SK-N-SH treated with all-trans-retinoic acid at 6 μM for 48 hours (cell line): ENCODE results near the gene NPAS2.
A peak's percentile ranks its signal among the peaks of the same experiment; 100 is the strongest.

Experiments used
- ATAC-seq: fragments of 200-7000 bp; cut with Tn5 transposase; 3 replicates; pipeline ENCODE4 v1.9.1; 2020; ENCODE audit warnings: mild to moderate bottlenecking, moderate library complexity
- ARNTL ChIP-seq: fragments of 450-650 bp; formaldehyde crosslinking; IDR thresholded peaks from 2 replicates; pipeline ENCODE4 v1.5.0; 2020; ENCODE audit warnings: low read depth, mild to moderate bottlenecking, moderate library complexity, borderline replicate concordance
- BACH2 ChIP-seq: fragments of 250-450 bp; sonication (Bioruptor Pico); IDR thresholded peaks from 2 replicates; pipeline ENCODE4 v1.9.0; 2021; ENCODE audit warnings: mild to moderate bottlenecking, borderline replicate concordance
- CSDC2 ChIP-seq: fragments of 250-450 bp; sonication (Bioruptor Pico); IDR thresholded peaks from 2 replicates; pipeline ENCODE4 v1.5.0; 2020; ENCODE audit warnings: mild to moderate bottlenecking, moderate library complexity
- ESRRG ChIP-seq: fragments of 250-450 bp; sonication (Bioruptor Pico); IDR thresholded peaks from 2 replicates; pipeline ENCODE4 v1.6.1; 2021; ENCODE audit warnings: mild to moderate bottlenecking
- GLIS3 ChIP-seq: fragments of 250-450 bp; sonication (Bioruptor Pico); IDR thresholded peaks from 2 replicates; pipeline ENCODE4 v1.5.0; 2020; ENCODE audit warnings: mild to moderate bottlenecking, moderate library complexity
- ISL1 ChIP-seq: fragments of 250-450 bp; sonication (Bioruptor Pico); IDR thresholded peaks from 2 replicates; pipeline ENCODE4 v2.1.2; 2022; ENCODE audit warnings: mild to moderate bottlenecking, moderate library complexity
- OSR1 ChIP-seq: fragments of 250-450 bp; sonication (Bioruptor Pico); IDR thresholded peaks from 2 replicates; pipeline ENCODE4 v1.8.0; 2022; ENCODE audit warnings: moderate library complexity, mild to moderate bottlenecking, inconsistent platforms
- PPARA ChIP-seq: fragments of 250-450 bp; sonication (Bioruptor Pico); IDR thresholded peaks from 2 replicates; pipeline ENCODE4 v1.5.0; 2020; ENCODE audit warnings: mild to moderate bottlenecking, borderline replicate concordance
- RARB ChIP-seq: fragments of 250-450 bp; sonication (Bioruptor Pico); IDR thresholded peaks from 2 replicates; pipeline ENCODE4 v1.8.0; 2021; ENCODE audit warnings: mild to moderate bottlenecking, moderate library complexity
- SNAI2 ChIP-seq: fragments of 250-450 bp; sonication (Bioruptor Pico); IDR thresholded peaks from 2 replicates; pipeline ENCODE4 v1.5.0; 2020; ENCODE audit warnings: mild to moderate bottlenecking, moderate library complexity
- TCF4 ChIP-seq: fragments of 250-450 bp; sonication (Bioruptor Pico); IDR thresholded peaks from 2 replicates; pipeline ENCODE4 v1.8.0; 2021; ENCODE audit warnings: mild to moderate bottlenecking, moderate library complexity, borderline replicate concordance
- ZFP3 ChIP-seq: fragments of 250-450 bp; sonication (Bioruptor Pico); IDR thresholded peaks from 2 replicates; pipeline ENCODE4 v1.5.0; 2020; ENCODE audit warnings: mild to moderate bottlenecking, moderate library complexity
- ZFP30 ChIP-seq: fragments of 450-650 bp; formaldehyde crosslinking; IDR thresholded peaks from 2 replicates; pipeline ENCODE4 v1.5.0; 2022; ENCODE audit warnings: mild to moderate bottlenecking, moderate library complexity
- ZNF565 ChIP-seq: fragments of 450-650 bp; formaldehyde crosslinking; conservative IDR thresholded peaks from 2 replicates; pipeline ENCODE4 v1.5.0; 2020; ENCODE audit warnings: low read depth, mild to moderate bottlenecking, moderate library complexity
- TF ChIP-seq, protein P1 (sequence below): fragments of 250-450 bp; sonication (Bioruptor Pico); IDR thresholded peaks from 2 replicates; pipeline ENCODE4 v1.5.0; 2020; ENCODE audit warnings: mild to moderate bottlenecking, moderate library complexity
- TF ChIP-seq, protein P2 (sequence below): fragments of 250-450 bp; sonication (Bioruptor Pico); IDR thresholded peaks from 2 replicates; pipeline ENCODE4 v1.5.1; 2020; ENCODE audit warnings: low read depth, mild to moderate bottlenecking, moderate library complexity
- TF ChIP-seq, protein P3 (sequence below): fragments of 250-450 bp; sonication (Bioruptor Pico); IDR thresholded peaks from 2 replicates; pipeline ENCODE4 v1.8.0; 2020; ENCODE audit warnings: mild to moderate bottlenecking, moderate library complexity, borderline replicate concordance
- TF ChIP-seq, protein P4 (sequence below): fragments of 250-450 bp; sonication (Bioruptor Pico); IDR thresholded peaks from 2 replicates; pipeline ENCODE4 v1.8.0; 2021; ENCODE audit warnings: low read depth, mild to moderate bottlenecking, moderate library complexity, borderline replicate concordance

Gene NPAS2

DNA sequence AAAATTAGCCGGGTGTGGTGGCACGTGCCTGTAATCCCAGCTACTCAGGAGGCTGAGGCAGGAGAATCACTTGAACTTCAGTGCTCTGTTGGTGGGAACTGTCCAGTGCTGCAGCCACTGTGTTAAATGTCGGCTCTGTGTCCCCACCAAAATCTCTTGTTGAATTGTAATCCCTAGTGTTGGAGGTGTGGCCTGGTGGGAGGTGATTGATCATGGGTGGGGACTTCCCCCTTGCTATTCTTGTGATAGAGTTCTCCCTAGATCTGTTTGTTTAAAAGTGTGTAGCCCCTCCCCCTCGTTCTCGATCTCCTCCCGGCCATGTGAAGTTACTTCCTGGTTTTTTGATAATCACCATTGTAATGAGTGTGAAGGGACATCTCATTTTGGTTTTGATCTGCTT is 172.3 kb downstream of the NPAS2 start:
- ATAC-seq, result no peak
- no peak for TF ChIP-seq SNAI2
- TF ChIP-seq BACH2 (CRISPR knock-in tag), result no peak

DNA sequence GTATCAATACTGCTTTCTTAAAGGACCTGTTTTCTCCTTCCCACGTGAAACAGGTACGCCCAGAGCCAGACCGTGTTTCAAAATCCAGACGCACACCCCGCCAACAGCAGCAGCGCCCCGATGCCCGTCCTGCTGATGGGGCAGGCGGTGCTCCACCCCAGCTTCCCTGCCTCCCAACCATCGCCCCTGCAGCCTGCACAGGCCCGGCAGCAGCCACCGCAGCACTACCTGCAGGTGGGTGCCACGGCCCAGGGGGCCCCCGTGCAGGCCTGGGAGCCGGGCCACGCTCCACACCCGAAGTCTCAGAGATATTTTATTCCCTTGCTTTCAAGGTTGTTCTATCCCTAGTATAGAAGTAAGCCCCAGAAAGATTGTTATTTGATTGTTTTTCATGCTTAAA is 173.4 kb downstream of the NPAS2 start:
- TF ChIP-seq, protein P1, sequence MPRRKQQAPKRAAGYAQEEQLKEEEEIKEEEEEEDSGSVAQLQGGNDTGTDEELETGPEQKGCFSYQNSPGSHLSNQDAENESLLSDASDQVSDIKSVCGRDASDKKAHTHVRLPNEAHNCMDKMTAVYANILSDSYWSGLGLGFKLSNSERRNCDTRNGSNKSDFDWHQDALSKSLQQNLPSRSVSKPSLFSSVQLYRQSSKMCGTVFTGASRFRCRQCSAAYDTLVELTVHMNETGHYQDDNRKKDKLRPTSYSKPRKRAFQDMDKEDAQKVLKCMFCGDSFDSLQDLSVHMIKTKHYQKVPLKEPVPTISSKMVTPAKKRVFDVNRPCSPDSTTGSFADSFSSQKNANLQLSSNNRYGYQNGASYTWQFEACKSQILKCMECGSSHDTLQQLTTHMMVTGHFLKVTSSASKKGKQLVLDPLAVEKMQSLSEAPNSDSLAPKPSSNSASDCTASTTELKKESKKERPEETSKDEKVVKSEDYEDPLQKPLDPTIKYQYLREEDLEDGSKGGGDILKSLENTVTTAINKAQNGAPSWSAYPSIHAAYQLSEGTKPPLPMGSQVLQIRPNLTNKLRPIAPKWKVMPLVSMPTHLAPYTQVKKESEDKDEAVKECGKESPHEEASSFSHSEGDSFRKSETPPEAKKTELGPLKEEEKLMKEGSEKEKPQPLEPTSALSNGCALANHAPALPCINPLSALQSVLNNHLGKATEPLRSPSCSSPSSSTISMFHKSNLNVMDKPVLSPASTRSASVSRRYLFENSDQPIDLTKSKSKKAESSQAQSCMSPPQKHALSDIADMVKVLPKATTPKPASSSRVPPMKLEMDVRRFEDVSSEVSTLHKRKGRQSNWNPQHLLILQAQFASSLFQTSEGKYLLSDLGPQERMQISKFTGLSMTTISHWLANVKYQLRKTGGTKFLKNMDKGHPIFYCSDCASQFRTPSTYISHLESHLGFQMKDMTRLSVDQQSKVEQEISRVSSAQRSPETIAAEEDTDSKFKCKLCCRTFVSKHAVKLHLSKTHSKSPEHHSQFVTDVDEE (CRISPR knock-in tag), result no peak
- ATAC-seq, result no peak

DNA sequence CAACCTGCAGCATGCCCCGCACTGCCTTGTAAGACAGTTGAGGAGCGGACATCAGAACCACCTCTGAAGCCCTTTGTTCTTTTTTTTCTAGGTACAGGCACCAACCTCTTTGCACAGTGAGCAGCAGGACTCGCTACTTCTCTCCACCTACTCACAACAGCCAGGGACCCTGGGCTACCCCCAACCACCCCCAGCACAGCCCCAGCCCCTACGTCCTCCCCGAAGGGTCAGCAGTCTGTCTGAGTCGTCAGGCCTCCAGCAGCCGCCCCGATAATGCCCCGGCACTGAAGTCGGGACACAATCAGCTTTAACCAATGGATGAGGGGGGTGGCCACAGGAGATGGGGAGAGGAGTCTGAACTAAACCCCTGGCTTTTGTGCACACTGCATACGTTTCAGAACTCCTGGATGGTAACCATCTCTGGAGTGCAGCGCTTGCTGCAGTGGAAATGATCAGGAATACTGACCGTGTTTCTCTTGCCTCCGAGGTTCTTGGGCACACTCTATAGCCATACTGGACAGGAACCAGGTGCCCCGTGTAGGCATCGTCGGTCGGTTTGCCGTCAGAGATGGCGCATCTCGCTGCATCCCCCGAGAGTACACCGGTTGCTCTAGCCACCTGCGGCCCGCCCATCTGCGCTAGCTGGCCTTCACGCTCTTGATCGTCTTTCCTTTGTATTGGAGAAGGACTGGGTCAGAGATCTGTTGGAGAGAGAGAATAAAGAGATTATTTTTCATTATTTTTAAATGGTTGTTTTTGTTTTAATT is 175.6 kb downstream of the NPAS2 start:
- ATAC-seq, result no peak
- TF ChIP-seq ISL1 (CRISPR knock-in tag), result no peak
- TF ChIP-seq RARB (CRISPR knock-in tag), result no peak
- no peak for TF ChIP-seq TCF4 (CRISPR knock-in tag)
- no peak for TF ChIP-seq ARNTL (CRISPR knock-in tag)
- no peak for TF ChIP-seq GLIS3 (CRISPR knock-in tag)

DNA sequence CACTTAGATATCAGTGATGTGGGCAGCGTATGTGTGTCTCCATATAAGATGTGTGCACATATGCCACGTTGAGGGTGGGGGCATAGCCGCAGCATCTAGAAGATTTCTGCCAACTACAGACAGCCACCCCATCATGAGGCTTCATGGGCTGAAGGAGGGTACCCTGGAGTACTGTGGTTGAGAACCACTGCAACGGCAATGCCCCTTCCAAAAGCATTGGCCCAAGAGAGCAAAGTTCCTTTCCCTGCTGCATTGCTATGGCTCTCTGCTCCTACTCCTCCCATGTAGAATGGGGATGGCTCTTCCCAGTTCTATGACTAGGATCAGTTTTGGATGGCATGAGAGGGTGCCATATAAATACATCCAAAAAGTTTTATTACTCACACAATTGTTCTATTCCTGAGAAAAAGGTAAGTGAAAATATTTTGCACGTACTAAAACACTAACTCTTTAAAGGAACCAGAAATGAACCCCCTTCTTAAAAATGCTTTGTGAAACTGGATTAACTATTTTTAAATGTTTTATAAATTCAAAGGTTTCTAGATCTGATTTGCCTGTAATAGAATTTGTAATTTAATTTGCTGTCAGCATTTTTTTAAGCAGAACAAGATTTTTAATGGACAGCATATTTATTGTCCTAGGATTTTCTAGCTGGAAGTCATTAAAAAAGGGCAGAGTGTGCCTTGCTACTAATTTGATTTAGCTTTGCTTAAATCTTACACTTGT is 177.7 kb downstream of the NPAS2 start:
- ATAC-seq, result no peak
- TF ChIP-seq ZFP30 (CRISPR knock-in tag), result no peak
- TF ChIP-seq, protein P2, sequence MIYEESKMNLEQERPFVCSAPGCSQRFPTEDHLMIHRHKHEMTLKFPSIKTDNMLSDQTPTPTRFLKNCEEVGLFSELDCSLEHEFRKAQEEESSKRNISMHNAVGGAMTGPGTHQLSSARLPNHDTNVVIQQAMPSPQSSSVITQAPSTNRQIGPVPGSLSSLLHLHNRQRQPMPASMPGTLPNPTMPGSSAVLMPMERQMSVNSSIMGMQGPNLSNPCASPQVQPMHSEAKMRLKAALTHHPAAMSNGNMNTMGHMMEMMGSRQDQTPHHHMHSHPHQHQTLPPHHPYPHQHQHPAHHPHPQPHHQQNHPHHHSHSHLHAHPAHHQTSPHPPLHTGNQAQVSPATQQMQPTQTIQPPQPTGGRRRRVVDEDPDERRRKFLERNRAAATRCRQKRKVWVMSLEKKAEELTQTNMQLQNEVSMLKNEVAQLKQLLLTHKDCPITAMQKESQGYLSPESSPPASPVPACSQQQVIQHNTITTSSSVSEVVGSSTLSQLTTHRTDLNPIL (CRISPR knock-in tag), result no peak
- peak; percentile 23; the same call in 1 of the 2 replicates for TF ChIP-seq ISL1 (CRISPR knock-in tag)
- TF ChIP-seq GLIS3 (CRISPR knock-in tag), result no peak
- no peak for TF ChIP-seq SNAI2
- TF ChIP-seq, protein P3, sequence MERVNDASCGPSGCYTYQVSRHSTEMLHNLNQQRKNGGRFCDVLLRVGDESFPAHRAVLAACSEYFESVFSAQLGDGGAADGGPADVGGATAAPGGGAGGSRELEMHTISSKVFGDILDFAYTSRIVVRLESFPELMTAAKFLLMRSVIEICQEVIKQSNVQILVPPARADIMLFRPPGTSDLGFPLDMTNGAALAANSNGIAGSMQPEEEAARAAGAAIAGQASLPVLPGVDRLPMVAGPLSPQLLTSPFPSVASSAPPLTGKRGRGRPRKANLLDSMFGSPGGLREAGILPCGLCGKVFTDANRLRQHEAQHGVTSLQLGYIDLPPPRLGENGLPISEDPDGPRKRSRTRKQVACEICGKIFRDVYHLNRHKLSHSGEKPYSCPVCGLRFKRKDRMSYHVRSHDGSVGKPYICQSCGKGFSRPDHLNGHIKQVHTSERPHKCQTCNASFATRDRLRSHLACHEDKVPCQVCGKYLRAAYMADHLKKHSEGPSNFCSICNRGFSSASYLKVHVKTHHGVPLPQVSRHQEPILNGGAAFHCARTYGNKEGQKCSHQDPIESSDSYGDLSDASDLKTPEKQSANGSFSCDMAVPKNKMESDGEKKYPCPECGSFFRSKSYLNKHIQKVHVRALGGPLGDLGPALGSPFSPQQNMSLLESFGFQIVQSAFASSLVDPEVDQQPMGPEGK (CRISPR knock-in tag), result no peak
- TF ChIP-seq PPARA (CRISPR knock-in tag), result no peak
- TF ChIP-seq TCF4 (CRISPR knock-in tag), result no peak

DNA sequence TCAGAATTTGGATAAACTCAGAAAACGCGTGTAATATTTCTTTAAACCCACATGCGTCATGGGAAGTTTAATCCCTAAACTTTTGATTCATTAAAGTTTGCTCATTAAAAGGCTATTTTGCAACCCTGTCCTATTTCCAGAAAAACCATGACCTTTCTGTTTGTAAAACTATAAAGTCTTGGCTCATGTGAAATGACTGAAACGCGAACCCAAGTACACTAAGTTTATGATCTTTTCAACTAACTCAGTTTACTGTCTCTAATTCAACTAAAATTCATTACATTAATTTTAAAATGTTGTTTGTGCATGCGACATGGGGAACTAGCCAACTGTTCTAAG is 178.3 kb downstream of the NPAS2 start:
- no peak for ATAC-seq
- TF ChIP-seq CSDC2 (CRISPR knock-in tag), result no peak
- TF ChIP-seq, protein P2 (CRISPR knock-in tag), result no peak
- no peak for TF ChIP-seq ISL1 (CRISPR knock-in tag)
- TF ChIP-seq GLIS3 (CRISPR knock-in tag), result no peak
- no peak for TF ChIP-seq ESRRG (CRISPR knock-in tag)
- TF ChIP-seq, protein P3 (CRISPR knock-in tag), result no peak
- TF ChIP-seq, protein P1 (CRISPR knock-in tag), result no peak
- no peak for TF ChIP-seq ZNF565
- no peak for TF ChIP-seq OSR1 (CRISPR knock-in tag)
- TF ChIP-seq, protein P4, sequence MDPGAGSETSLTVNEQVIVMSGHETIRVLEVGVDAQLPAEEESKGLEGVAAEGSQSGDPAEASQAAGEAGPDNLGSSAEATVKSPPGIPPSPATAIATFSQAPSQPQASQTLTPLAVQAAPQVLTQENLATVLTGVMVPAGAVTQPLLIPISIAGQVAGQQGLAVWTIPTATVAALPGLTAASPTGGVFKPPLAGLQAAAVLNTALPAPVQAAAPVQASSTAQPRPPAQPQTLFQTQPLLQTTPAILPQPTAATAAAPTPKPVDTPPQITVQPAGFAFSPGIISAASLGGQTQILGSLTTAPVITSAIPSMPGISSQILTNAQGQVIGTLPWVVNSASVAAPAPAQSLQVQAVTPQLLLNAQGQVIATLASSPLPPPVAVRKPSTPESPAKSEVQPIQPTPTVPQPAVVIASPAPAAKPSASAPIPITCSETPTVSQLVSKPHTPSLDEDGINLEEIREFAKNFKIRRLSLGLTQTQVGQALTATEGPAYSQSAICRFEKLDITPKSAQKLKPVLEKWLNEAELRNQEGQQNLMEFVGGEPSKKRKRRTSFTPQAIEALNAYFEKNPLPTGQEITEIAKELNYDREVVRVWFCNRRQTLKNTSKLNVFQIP, result no peak
- no peak for TF ChIP-seq RARB (CRISPR knock-in tag)
- TF ChIP-seq BACH2 (CRISPR knock-in tag), result no peak
- no peak for TF ChIP-seq ZFP3
